NK-92 treated with Interleukin-12 subunit alpha and Interleukin-12 subunit beta, amount 100 ng/mL, for 24 hours (cell line): Measurements from ENCODE around the gene DNAJC21.
"Not testable (repeated sequence)": the region's sequence is repeated elsewhere in the genome, so short reads cannot be mapped to it uniquely, and the experiment has no call there.

ENCODE experiments used
- DNase-seq: peaks from one replicate; lab custom pipeline; 2025; lab: John Stamatoyannopoulos, UW

The DNAJC21 gene

GRCh38 chr5:34929134-34929719 is at the start of gene DNAJC21:
Gene DNAJC21 (plus strand): TSS chr5:34929559. CDS start chr5:34929820, 261 bp downstream.
- peak; percentile 96 for DNase-seq

DNA sequence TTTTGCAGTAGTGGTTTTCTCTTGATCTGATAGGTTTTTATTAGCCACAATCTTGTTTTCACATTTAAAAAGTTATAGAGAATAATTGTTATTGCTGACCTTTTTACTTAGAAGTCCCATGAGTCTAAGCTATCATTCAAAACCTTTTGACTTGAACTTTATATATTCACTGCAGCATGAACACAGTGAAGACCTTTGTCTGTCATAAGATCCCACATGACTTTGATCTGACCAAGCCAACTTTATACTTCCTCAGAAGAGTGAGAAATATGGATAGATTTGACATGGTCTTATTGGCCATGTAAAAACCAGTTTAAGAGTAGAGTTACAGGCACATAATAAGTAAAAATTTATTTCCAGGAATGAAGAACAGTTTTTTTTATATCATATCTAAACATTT is 48.1 kb upstream of the DNAJC21 start:
- DNase-seq = no peak

GRCh38 chr5:34886392-34887119 is 42.8 kb upstream of the DNAJC21 start:
- no peak for DNase-seq

DNA sequence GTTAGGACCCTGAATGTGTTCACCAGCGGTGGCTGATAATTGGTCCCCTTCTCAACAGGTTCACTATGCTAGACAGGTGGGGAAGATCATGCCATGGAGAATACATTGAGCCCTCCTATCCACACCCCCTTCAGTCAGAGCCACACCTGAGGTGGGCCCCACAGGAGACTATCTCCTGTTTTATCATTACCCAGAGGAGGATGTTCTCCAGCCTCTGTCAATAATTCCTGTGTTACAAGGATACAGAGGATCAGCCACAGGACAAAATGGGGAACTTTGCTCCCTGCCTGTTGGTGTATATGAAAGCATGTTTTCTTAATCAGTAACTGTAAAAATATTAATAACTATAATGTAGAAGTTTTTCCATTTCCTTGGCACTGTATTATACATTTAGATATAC is 40.0 kb upstream of the DNAJC21 start:
- DNase-seq = no peak

DNA sequence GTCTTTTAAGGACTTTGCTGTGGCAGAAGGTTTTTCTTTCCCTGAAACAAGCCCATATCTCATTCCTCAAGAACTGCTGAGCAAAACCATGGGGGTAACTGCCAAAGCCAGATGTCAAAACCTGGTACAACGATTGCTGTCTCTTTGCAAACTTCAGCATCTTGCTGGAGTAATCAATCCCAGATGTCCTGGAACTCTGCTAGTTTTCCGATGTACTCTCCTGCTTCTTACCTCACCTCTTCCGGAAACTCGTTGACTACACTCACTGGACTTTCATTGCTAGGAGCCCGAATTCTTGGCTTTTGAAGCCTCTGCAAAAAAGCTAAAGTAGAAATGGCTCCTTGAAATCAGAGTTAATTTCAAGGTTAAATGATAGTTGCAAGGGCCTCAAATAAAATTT is 37.4 kb upstream of the DNAJC21 start:
- DNase-seq = no peak

DNA sequence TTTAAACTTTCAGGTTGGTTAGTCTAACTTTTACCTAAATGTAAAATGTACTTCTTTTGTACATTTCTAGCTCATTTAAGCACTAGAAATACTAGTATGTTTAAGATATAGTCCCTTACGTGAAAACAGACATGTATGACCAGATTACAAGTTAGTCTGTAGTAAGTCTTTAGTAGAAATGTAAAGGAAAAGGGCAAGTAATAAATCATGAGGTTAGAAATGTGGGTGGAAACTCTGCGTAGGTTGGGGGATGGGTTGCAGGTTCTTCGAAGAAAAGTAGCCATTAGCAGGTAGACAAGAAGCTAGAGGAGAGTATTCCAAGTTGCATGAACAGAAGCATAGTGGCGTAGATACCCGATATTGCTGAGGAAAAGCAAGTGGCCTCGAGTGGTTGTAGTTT is 36.9 kb upstream of the DNAJC21 start:
- DNase-seq = no peak

DNA sequence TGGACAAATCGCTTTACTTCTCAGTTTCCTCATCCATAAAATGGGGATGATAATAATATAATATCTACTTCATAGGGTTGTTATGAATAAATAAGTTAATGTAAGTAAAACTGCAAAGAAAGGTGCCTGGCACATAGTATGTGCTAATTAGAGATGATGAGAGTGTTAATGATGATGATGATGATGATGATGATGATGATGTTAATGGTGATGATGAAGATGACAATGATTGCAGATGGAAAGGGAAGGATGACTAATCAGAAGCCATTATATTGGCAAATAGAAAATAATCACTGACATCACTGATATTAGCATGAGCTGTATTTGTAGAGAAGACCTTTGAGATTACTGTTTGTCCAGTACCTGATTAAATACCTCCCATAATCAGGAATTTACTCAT is 34.6 kb upstream of the DNAJC21 start:
- no peak for DNase-seq

DNA sequence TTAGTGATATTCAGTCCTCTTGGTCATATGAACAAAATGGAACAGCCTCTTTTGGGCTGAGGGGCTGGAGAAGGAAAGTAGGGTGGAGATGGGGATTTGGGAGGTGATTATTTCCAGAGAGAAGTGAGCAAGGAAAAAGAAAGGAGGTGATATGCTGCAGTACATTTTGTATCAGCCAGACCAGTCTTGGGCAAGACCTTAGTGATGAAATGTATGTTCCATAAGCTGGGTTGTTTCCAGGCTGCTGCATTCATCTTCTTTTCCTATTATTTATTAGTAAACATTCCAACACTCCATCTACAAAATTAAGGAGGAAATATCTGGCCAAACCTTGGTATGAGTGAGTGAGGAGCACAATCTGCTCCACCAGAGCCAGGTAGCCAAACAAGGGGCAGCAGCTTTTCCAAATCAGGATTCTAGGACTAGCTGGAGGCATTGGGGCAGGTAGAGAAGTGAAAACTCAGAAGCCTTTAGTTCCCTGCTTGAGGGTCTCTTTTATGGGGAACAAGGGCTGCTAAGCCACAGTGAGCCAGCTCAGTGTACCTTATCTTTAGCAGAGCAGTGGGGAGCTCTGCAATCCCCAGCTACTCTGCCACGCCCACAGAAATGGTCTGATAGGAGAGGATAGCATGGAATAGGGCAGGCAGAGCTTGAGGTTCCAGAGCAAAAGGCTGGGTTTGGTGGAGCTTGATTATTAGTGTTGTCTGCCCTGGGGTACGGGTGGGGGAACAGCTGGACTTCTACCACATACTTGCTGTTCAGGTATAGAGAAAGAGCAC is 33.5 kb upstream of the DNAJC21 start:
- no peak for DNase-seq

- no peak for DNase-seq
These were observed 31.7 kb upstream of the DNAJC21 start for GRCh38 chr5:34897646-34898045.

DNA sequence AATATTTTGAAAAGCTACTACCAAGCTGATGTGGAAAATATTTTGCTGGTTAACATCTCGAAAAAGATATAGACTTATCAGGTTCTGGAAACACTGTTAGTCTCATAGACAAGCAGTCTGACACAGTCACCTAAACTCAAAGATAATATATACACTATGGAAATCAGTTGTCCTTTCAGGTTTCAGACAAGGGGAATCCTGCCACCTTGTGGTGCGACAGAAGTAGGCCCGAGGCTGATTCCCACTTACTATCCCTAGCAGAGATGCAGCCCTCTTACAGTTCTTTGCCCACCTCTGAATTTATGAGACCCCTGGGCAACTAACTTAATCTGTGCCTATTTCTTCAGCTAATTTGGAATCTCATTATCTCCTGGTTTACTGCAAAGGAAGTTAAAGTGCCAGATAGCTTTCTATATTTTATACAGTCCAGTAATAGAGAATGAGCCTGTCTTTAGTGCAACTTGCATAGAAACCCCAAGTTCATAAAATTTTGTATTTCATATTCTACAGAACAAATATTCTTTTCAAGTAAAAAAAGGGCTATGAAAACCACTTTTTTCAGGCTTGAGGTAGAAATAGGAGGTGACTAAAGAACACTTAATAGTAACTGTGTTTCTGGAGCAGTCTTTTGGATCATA is 31.0 kb upstream of the DNAJC21 start:
- peak; percentile 4 for DNase-seq

GRCh38 chr5:34899066-34899465 is 30.3 kb upstream of the DNAJC21 start:
- no peak for DNase-seq

DNA sequence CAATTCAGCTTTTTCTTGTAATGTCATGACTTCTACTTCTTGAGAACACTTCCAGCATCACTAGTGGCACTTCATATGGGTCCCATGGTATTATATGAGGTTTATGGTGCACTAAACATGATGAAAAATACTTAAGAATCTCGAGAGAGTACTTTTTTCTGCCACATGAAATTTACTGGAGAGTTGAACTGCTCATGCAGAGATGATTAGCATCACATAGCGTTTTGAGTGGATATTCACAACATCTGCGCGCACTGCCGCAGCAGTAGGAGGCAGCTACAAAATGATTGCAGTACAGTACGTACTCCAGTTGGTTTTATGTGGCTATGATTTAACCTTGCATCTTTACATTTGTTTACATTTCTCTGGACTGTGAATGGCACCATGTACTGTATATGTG is 28.7 kb upstream of the DNAJC21 start:
- no peak for DNase-seq

- no peak for DNase-seq
These were observed 26.1 kb upstream of the DNAJC21 start for GRCh38 chr5:34903260-34903659.

GRCh38 chr5:34905564-34905963 is 23.8 kb upstream of the DNAJC21 start:
- no peak for DNase-seq

- no peak for DNase-seq
These were observed 16.3 kb upstream of the DNAJC21 start for GRCh38 chr5:34913072-34913471.

DNA sequence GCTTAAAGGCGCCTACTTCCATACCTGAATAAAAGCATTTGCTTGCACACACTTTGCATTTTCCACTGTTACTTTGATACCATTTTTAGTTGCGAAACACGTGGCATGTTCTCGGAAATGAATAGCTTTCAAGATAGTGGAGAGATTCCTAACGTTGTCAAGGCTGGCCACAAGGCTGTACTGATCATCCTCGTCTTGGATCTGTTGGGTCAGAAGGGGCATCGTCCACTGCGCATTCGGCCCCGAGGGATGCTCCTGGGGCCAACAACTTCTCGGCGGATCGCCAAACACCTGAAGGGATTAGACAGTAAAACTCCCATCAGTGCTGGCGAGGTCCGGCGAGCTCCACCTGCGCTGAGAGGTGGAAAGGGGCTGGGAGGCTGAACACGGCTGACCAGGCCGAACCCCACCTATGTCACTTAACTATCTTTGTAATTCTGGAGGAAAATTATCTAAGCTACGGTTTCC is 14.7 kb upstream of the DNAJC21 start:
- DNase-seq = peak; percentile 30

GRCh38 chr5:34915139-34915855 is 14.1 kb upstream of the DNAJC21 start, which contains the start of the genes BRIX1 and RAD1:
Gene BRIX1 (plus strand): TSS chr5:34915711. CDS start chr5:34915739, 28 bp downstream.
Gene RAD1 (minus strand): TSS chr5:34915504. CDS start chr5:34914892, 612 bp downstream.
- peak; percentile 91 for DNase-seq

DNA sequence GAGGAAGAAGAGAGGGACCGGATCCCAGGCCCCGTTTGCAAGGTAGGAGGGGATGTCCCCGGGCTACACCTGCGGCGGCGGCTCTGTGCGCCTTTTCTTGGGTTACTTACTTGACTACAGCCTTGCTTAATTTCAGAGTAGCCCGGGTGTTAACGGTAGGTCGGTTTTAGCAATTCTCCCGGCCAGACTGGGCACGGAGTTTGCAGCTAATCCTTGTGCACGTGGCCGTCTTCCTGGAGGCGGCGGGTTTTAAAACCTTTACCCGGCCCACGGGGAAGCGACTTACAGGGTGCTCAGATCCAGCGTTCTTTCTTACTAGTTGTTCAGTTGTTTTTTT is 13.5 kb upstream of the DNAJC21 start:
- peak; percentile 36 for DNase-seq

GRCh38 chr5:34916518-34916917 is 12.8 kb upstream of the DNAJC21 start:
- no peak for DNase-seq

DNA sequence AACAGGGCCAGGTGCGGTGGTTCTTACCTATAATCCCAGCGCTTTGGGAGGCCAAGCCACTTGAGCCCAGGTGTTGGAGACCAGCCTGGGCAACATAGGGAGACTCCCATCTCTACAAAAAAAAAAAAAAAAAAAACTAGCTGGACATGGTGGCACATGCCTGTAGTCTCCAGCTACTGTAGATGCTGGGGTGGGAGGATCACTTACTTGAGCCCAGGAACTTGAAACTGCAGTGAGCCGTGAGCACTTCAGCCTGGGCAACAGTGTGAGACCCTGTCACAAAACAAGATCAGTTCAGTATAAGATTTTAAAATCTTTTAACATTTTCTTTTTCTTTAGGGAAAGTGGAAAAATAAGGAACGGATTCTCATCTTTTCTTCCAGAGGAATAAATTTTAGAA is 11.3 kb upstream of the DNAJC21 start:
- DNase-seq = no peak

- no peak for DNase-seq
These were observed 10.3 kb upstream of the DNAJC21 start for GRCh38 chr5:34919077-34919476.

- not testable (repeated sequence) for DNase-seq
These were observed 6.1 kb upstream of the DNAJC21 start for GRCh38 chr5:34923256-34923655.
